Stimulated activated CD4-positive, alpha-beta T cell treated with anti-CD3 and anti-CD28 coated beads, Interleukin-4, amount 100 ng/mL, for 1 hour (primary cell): Measurements from ENCODE around the gene KRT71.

Experiments
- DNase-seq: peaks from one replicate; pipeline ENCODE4 v3.0.0-alpha.2; 2020

The KRT71 gene

DNA sequence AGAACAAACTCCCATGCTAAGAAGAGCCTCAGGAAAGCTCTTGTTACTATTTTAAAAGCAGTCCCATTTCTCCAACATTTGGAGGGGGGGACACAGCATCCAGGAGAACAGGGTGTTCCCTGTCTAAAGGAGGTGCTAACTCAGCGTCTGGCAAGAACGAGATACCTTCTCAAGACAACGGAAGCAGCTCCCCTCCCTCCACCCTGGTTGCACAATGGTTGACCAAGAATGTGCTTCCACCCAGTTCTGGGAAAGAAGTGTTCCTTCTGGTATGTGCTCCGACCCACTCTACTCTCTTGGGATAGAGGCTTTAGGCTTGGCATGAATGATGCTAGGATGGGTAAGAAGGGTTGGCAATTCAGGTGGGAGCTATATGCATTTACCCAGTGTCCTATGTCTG, 58.4 kb downstream of the KRT71 start:
- DNase-seq = no peak

DNA sequence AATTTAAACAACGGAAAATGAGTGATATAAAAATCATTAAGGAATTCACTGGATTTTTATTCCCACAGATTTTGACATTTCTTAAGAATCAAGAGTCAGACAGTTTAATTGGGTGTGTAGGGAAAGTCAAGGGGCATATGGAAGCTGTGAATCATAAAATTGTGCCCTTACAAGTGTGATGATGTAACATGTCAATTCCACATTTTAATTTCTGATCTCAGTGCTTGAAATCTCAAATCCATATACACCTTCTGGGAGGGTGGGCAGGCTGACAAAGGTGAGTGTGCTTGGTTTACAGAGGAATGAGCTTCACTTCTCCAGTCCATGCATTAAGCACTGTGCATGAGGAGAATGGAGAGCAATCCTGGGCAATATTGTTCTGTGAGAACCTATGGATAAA, 58.8 kb downstream of the KRT71 start:
- no peak for DNase-seq
